GM19397 (cell line): ENCODE measurements around the gene NFATC2.

ENCODE experiments used
- ATAC-seq: cut with Tn5 transposase; IDR thresholded peaks from one replicate; pipeline ENCODE4 v1.9.1; 2021; ENCODE audit warnings: mild to moderate bottlenecking, moderate library complexity; ENCODE audit not compliant: unreplicated experiment

The NFATC2 gene

DNA sequence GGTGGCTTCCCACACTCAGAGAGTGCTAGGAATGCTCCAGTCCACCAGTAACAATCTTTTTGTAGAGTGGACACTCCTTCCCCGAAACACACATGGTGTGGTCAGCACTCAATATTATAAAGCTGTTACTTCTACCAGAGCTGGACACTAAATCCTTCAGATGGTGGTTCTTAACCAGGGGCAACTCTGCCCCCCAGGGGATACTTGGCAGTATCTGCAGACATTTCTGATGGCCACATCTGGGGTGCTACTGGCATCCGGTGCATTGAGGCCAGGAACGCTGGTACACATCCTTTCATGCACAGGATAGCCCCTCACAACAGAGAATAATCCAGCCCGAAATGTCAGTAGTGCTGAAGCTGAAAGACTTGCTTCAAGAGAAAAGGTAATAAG lies 124.4 kb downstream of the NFATC2 start:
- no peak for ATAC-seq

DNA sequence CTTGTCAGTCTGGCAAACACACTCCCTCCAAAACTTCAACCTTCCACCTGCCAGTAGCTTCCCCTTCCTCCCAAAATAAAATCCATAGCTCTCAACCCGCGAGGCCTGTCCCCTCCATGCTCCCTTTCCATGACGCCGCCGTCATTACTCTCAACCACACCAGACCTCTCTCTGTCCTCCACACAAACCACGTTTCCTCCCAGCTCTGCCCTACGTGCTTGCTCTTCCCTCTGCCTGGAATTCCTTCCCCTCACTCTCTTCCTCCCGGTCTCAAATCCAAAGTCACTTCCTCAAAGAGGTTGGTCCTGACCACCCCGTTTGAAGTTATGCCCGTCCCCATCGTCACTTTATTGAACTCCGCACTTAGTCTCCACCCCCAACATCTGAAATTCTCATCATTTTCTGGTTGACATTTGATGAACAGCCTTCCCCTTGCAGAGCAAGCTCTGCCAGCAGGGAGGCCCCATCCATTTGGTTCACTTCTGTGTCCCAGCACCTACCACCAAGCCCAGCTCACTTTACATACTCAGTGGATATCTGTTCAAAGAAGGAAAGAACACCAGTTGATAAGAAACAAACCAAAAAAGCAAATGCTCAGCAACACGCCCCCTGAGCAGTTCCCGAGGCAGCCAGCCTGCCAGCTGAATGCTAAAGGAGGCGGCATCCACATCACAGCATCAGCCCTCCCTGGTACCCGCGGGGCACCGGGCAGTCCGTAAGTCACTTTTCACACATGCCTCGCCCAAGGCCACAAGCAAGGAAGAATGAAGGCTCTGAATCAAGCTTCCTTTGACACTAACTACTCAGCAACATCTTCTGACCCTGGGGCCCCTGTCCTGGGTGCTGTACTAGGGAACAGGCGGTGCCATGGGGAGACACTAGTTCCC lies 125.0 kb downstream of the NFATC2 start:
- ATAC-seq: no peak

DNA sequence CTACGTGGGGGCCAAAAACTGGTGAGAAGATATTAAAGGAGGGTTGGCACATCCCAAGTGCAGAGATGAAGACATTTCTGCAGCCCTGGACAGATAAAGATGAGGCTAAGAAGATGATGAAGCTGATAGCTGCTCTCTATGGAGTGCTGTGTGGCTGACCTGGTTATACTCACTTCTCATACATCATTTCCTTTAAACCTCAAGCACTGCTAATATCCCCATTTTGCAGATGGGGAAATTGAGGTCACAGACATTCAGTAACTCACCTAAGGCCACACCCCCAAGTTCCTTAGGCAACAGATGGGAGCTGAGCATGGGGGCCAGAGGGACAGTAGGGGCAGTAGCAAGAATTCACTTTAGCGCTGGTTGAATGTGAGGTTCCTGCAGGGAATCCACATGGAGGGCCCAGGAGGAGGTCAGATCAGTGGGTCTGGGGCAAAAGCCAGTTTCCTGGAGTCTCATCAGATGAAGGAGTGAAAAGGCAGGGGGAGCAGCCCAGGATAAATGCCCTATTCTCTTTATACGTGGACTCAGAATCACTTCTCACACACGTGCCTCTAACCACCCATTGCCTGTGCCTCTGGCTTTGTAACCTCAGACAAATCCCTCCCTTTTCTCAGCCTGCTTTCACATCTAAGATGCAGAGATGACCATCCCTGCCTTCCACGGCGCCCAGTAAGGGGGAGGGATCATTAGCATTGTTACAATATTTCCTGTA lies 125.8 kb downstream of the NFATC2 start:
- ATAC-seq: no peak

DNA sequence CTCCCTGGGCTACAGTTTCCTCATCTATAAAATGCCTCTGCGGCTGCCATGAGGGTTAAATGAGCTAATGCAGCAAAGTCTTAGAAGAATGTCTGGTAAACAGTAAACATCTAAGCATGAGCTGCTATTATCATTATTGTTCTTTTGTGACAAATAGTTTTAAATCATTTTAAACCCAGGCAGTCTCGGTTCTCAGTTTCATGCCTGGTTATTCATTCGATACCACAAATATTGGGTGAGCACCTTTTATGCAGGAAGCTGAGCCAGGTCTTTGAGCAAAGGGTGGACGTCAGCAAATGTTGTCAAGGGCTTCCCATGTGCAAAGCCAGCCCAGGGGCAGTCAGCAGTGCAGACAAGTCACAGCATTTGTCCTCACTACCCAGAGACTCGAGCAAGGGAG lies 128.7 kb downstream of the NFATC2 start:
- ATAC-seq: no peak

DNA sequence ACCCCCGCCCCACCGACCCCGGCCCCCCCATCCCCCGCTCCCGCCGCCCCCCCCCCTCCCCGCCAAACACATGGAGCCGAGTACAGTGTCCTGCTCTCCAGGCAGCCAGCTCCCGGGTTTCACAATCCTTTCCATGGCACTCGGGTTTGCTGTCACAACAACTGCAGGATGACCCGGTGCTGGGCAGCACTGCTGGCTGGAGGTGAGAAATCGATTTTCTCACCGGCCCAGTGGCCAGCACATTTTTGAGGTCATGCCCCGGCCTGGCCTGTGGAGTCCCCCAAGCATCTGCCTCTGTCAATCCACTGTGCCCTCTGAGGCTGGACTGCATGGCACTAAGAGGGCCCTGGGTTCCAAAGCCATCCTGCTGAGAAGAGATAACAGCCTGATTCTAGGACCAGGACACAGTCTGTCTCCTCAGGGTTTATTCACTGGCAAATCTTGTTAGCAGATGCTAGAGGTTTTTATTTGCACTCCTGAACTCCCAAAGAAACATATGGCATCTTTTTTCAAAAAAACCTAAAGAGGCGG lies 129.5 kb downstream of the NFATC2 start:
- ATAC-seq: no peak

DNA sequence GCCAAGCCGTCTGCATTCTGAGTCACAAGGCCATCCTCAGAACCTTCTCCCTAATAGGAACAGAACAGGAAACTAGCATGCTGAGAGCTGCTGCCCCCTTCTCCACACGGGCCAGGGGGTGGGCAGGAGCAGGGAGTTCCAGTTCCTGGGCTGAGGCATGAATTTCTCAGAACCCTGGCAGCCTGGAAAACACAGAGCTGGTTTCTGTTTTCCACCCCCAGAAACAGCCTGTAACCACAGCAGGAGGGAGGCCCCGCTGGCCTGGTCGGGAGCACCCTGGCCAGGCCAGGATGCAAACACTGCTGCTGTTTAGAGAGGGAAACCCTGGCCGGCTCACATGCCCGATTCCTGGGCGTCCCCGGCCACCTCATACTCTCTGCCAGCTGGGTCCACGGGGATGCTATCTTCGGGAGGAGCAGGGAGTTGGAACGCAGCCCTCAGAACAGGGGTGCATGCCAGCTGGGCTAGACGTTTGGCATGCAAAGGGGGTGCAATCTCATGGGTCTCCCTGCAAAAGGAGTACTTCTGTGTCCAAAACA lies 130.1 kb downstream of the NFATC2 start:
- ATAC-seq: no peak

DNA sequence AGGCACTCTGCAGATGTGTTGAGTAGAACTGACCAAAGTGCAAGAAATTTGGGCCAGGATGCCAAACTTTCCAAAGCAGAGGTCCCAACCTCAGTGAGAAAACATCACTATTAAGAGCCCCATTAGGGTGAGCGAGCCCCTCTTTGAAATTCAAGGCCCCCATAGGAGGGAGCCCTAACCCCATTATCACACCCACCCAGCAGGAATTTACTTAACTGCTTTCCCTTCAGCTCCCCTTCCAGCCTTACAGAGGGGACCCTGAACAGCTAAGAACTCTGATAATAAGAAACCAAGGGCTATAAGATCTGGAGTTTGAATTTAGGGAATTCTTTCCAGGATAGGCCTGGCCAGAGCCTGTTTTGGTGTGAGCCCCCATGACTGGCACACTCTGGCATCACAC lies 130.6 kb downstream of the NFATC2 start:
- ATAC-seq: no peak

DNA sequence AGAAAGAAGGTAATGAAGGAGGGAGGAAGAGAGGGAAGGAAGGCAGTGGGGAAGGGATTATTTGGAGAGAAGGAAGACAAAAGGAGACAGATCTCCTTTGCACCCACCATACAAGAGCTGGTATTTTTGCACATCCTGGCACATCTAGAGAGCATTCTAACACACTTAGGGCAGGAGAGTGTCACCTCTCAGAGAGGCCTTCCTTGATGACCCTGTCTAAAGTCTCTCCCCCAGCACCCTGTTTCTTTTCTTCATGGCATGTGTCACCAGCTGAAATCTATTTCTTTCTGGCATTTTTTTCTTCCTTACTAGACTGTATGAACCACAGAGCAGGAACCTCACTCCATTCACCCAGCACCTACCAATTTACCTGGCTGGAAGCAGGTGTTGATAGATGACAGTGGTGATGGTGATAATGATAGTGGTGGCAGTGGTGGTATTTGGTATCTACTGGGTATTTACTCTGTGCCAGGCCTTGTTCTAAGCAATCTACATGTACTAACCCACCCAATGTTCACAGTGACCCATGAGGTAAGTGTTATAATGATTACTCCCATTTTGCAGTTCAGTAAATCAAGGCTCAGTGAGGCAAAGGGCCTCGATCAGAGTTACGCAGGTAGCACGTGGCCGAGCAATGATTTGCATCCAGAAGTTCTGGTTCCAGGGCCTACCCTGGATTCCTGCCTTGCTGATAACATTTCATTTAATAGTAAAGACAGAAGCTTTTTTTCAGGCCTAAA lies 131.8 kb downstream of the NFATC2 start:
- ATAC-seq: no peak

DNA sequence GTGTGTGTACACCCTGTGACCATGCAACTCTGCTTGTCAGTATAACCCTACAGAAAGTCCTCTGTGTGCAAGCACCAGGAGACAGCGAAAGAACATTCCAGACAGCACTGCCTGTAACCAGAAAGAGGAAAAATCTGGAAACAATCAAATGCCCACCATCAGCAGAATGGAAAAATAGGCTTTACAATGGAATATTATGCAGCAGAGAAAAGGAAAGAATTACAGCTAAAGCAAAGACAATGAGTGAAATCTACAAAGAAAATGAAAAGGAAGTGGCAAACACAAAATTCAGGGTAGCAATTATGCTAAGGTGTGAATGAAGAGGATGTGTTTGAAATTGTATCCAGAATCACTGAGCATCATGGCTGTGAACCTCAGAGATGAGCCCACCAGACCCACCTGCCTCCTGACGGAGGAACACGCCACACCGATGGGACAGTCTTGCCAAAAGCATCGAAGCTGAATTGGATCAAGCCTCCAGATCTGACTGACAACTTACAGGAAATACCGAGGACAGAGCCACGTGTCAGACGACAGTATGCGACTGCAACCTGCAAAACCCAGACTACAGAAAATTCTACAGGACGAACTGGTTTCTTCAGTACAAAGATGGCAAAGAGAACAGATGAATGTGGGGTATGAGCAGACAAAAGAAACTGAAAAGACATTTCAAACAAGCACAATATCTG lies 133.2 kb downstream of the NFATC2 start:
- no peak for ATAC-seq

DNA sequence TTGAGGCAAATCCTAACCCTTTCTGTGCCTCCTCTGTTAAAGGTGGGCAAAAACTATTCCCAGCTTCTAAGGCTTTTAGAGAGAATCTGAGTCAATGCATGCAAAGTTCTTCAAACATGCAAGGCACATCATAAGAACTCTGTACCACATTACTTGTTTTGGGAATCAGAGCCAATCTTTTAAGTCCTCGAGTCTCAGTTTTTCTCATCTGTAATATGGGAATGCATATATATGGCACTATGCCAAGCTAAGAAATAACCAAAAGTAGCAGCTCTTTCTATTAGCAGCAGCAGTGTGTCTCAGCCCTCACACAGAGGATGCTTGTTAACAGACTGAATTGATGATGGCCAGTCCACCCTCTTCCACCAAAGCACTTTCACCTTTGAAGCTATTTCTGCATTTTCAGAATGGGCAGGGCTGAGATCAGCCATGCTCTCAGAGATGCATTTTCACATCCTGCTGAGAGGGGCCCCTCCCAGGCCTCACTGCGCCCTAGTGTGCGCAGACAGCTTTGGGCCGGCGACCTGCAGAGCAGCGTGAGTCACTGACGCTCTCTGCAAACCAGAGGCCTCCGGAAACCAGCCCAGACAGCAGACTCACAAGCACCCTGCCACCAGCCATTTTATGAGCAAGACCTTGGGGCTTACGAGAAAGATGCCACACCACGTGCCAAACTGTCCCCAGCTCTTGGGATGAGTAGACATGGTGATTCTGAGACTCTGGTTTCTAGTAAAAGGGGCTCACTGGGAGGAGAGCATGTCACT lies 138.0 kb downstream of the NFATC2 start:
- peak; percentile 75 for ATAC-seq

DNA sequence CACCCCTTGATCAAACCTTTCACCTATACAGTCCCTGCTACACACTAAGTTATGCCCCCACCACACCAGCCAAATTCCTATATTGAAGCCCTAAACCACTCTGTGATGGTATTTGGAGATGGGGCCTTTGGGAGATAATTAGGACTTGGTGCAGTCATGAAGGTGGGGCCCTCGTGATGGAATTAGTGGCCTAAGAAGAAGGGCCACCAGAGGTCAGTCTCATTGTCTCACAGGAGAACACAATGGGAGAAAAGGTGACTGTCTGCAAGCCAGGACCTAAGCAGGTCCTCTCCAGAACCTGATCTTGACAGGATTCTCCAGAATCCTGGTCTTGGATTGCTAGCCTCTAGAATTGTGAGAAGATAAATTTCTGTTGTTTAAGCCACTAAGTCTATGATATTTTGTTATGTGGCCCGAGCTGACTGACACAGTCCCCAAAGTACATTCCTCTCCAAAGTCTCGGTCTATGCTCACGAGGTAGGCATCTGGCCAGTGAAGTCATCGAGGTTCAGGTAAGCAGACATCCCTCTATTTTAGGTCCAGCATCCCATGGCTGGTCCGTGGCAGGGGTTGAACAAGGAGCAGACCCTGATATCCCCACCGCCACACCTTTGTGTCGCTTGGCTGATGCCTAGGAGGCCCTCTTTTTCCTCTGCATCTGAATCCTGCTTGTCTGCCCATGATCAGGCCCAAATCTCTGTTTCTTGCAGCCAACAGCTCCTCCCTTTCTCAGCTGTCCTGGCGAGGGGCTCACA lies 138.9 kb downstream of the NFATC2 start:
- no peak for ATAC-seq

DNA sequence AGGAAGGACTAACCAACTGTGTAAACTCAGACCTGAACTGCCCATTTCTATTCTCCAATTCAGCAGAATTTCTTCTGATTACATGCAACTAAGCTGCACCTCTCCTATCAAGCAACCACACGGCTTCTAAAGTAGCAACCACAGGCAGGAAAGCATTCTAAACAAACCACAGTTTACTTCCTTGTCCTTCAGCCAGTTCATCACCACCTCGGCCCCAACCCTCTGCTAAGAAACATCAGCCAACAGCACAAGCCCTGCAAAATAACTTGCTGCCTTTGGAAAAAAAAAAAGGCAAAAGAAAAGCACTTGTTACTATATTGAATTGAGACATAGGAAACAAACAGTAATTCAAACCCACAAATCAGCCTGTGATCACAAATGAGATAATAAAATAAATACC lies 140.3 kb downstream of the NFATC2 start:
- ATAC-seq: no peak

DNA sequence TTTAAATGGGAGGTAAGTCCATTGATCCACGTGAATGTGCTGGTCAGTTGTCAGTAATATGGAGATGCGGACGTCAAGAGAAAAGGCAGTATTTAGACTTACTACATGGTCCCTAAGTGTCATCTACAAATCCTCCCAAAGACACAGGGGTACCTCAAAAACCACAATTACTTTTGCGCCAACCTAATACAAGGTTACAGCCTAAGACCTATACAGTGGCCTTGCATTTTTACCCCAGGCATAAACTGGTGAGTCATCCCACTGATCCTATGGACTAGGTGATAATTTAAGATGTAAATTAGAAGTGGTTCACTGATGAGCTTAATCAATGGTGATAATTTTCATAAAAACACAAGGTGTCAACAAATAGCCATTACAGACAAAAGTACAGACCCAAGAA lies 141.0 kb downstream of the NFATC2 start:
- ATAC-seq: no peak

DNA sequence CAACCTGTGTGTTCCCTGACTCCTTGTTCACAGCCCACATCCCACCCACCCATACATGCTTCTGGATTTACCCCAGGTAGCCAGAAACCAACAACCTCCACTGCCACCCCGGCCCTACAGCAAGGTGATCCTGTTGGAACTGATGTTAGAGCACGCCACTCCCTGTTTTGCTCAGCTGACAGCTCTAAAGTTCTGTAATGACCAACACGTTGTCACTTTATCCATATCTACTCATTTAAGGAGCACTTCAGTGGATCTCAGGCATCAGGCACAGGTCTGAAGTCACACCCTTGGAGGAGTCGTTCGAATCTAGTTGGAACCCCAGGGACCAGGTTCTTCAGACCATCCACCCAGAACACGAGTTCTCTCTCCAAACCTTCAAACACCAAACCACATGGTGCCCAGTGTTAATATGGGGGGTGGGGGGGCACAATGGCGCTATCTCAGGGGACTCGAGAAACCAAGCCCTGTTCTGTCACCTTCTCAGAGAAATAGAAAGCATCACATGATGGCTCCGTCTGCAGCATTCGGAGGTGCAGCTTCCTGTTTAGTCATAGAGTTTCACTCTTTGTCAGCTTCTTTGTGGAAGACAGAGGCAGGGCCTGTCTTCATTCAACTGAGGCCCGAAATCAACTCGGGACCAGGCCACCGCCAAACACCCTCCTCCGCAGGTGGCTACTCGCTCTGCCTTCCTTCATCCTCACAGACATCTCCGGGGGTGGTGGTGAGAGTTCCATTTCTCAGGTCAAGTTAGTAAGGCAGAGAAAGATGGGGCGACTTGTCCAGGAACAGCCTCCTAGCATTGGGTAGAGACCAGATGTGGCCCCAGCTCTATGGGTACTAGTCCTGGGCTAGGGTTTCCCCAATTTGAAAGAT lies 142.2 kb downstream of the NFATC2 start:
- peak; percentile 46 for ATAC-seq

DNA sequence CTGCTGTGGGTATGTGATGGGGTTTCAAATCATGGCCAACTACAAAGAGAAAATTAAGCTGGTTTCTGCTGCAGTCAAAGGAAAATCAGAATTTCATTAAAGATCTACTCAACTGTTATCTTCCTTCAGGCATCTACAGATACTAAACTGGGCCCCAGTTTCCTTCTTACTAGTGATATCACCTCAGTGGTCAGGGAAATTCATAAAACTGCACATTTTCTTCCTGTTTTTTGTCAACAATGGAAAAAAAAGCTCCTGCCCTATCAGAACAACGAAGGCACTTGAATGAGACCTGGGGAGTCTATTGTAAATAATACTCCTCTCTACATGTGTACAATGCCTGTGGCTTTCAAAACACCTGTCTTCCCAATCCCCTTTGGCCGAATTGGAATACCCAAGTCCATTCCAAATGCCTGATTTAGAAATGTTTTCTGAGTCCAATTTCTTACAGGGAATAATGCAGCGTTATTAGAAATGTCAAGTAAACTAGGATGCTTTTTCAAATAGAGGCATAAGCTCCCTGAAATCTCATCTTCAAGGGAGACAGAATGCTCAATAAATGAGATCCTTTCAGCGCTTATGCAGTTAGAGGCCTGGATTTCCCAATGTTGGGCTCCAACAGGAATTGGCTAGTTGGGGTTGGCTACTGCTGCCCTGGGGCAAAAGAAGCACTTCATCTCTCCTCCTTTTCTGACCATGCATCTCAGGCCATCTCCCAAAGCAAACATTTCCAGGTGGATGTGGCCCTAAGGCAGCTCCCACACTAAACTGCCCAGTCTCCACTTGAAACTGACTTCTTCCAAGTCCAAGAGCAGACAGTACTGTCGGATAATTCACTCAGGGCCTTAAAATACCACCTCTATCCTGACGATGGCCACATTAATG lies 143.3 kb downstream of the NFATC2 start:
- ATAC-seq: no peak

DNA sequence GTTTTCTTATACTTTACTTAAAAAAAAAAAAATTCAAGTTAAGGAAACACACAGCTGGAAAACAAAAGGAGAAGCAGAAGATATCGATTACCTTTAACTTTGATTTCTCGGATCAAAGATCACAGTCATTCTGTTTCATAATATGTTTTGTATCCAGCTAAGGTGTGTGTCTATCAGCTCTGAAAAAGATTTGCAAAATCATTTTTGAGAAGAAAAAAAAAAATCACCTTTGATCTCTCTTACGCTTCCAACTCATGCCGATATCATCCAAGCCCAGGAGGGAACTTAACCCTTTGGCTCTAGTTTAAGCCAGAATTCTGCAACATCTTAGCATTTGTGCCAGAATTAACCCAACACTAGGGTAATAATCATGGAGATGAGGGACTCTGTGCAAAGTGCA lies 144.0 kb downstream of the NFATC2 start:
- ATAC-seq: no peak

DNA sequence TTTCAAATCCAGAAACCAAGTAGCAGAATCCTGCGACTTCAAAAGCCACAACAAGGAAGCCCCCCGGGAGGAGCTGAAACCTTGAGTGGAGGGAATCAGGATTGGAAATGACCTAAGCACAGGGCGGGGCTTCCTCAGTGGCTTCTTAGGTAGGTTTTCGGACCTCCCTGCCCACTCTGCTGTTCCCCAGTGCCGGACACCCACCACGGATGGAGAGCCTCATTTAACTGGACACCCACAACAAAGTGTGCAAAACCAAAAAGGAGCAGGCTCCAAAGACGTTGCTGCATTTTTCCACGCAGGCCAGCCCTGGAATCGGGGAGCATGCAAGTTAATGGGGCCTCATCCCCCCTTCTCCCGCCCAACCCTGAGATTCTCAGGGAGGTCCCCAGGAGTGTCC lies 144.4 kb downstream of the NFATC2 start:
- ATAC-seq: no peak
